Measurements from ENCODE around the gene CSNK1E. TPM values are rescaled to one million over a fixed set of nuclear protein-coding genes. Genes with fewer than 3 reads are reported as not detected.
"Not testable (repeated sequence)": the region's sequence is repeated elsewhere in the genome, so short reads cannot be mapped to it uniquely, and the experiment has no call there.

Gene CSNK1E
- total and polyA plus RNA-seq, 9 of the 15 experiments (the other 6 are each of a cell fraction or from before 2014, with no cell fraction given) = 2.7 to 70.0 (median 41.3) TPM

- BruUV-seq (replicated peaks); DNase-seq (ENCODE audit: extremely low read depth in 1 of 4, low spot score in 3 of 4); H3K9me1 ChIP-seq (ENCODE audit: control insufficient read depth, insufficient read depth, low read length); ATAC-seq; H3K79me2 ChIP-seq (ENCODE audit: control insufficient read depth, insufficient read depth, low read length); POLR2A ChIA-PET; H3K9me3 ChIP-seq (replicated peaks; ENCODE audit: control insufficient read depth, insufficient read depth, low read depth, low read length); H2AFZ ChIP-seq (ENCODE audit: low read depth, low read length); intact Hi-C loops (cut with micrococcal nuclease); H3K4me1 ChIP-seq (replicated peaks in 1 of 2; ENCODE audit: control insufficient read depth in 2 of 2, insufficient read depth in 2 of 2, low read length in 2 of 2); in situ Hi-C loops (cut with MboI); H4K20me1 ChIP-seq (replicated peaks; ENCODE audit: control insufficient read depth, insufficient read depth, low read length); H3K4me3 ChIP-seq; H3K36me3 ChIP-seq (ENCODE audit: control insufficient read depth, insufficient read depth, low read length); H3K9ac ChIP-seq (ENCODE audit: insufficient read depth in 1 of 2, low read depth in 2 of 2, low read length in 2 of 2); FAIRE-seq; H3K4me2 ChIP-seq (ENCODE audit: insufficient read depth, low read length); H3K27me3 ChIP-seq (ENCODE audit: control insufficient read depth in 2 of 2, insufficient read depth in 2 of 2, low read length in 2 of 2); CTCF ChIA-PET (ENCODE audit: low intra/inter-chr PET ratio); H3K27ac ChIP-seq (ENCODE audit: extremely low read depth, low read depth, low read length): not testable (repeated sequence)
- 94% methylated on average over 3 of the region's 3 CpGs for WGBS (ENCODE audit: insufficient coverage, low coverage, missing lambda C conversion rate)
These were observed 47.9 kb upstream of the CSNK1E start for GRCh38 chr22:38365174-38365573.

- H2AFZ ChIP-seq (ENCODE audit: low read depth, low read length); H3K36me3 ChIP-seq (ENCODE audit: control insufficient read depth, insufficient read depth, low read length); H3K9me1 ChIP-seq (ENCODE audit: control insufficient read depth, insufficient read depth, low read length); H3K27me3 ChIP-seq (ENCODE audit: control insufficient read depth in 2 of 2, insufficient read depth in 2 of 2, low read length in 2 of 2); CTCF ChIA-PET (ENCODE audit: low intra/inter-chr PET ratio); BruUV-seq (replicated peaks); H3K79me2 ChIP-seq (ENCODE audit: control insufficient read depth, insufficient read depth, low read length); H3K4me2 ChIP-seq (ENCODE audit: insufficient read depth, low read length); H3K4me3 ChIP-seq; H4K20me1 ChIP-seq (replicated peaks; ENCODE audit: control insufficient read depth, insufficient read depth, low read length); H3K27ac ChIP-seq (ENCODE audit: extremely low read depth, low read depth, low read length); H3K9ac ChIP-seq (ENCODE audit: insufficient read depth in 1 of 2, low read depth in 2 of 2, low read length in 2 of 2); FAIRE-seq; H3K4me1 ChIP-seq (replicated peaks in 1 of 2; ENCODE audit: control insufficient read depth in 2 of 2, insufficient read depth in 2 of 2, low read length in 2 of 2); H3K9me3 ChIP-seq (replicated peaks; ENCODE audit: control insufficient read depth, insufficient read depth, low read depth, low read length); POLR2A ChIA-PET; intact Hi-C loops (cut with micrococcal nuclease); DNase-seq (ENCODE audit: extremely low read depth in 1 of 4, low spot score in 3 of 4); ATAC-seq; in situ Hi-C loops (cut with MboI): not testable (repeated sequence)
- WGBS (ENCODE audit: insufficient coverage, low coverage, missing lambda C conversion rate) = 92% methylated on average over 2 of the region's 2 CpGs
- TF ChIP-seq PKNOX1 (IDR thresholded peaks at IDR 0.05) = peak; percentile 48; the same call in 1 of the 2 replicates
These were observed 43.3 kb upstream of the CSNK1E start for GRCh38 chr22:38360560-38360959.

GRCh38 chr22:38359817-38360216 is 42.6 kb upstream of the CSNK1E start:
- BruUV-seq (replicated peaks); H4K20me1 ChIP-seq (replicated peaks; ENCODE audit: control insufficient read depth, insufficient read depth, low read length); H3K4me1 ChIP-seq (replicated peaks in 1 of 2; ENCODE audit: control insufficient read depth in 2 of 2, insufficient read depth in 2 of 2, low read length in 2 of 2); DNase-seq (ENCODE audit: extremely low read depth in 1 of 4, low spot score in 3 of 4); FAIRE-seq; H3K9me1 ChIP-seq (ENCODE audit: control insufficient read depth, insufficient read depth, low read length); H3K79me2 ChIP-seq (ENCODE audit: control insufficient read depth, insufficient read depth, low read length); H3K9ac ChIP-seq (ENCODE audit: insufficient read depth in 1 of 2, low read depth in 2 of 2, low read length in 2 of 2); ATAC-seq; CTCF ChIA-PET (ENCODE audit: low intra/inter-chr PET ratio); H2AFZ ChIP-seq (ENCODE audit: low read depth, low read length); H3K9me3 ChIP-seq (replicated peaks; ENCODE audit: control insufficient read depth, insufficient read depth, low read depth, low read length); H3K36me3 ChIP-seq (ENCODE audit: control insufficient read depth, insufficient read depth, low read length); H3K4me2 ChIP-seq (ENCODE audit: insufficient read depth, low read length); H3K27ac ChIP-seq (ENCODE audit: extremely low read depth, low read depth, low read length); H3K27me3 ChIP-seq (ENCODE audit: control insufficient read depth in 2 of 2, insufficient read depth in 2 of 2, low read length in 2 of 2); H3K4me3 ChIP-seq; POLR2A ChIA-PET: not testable (repeated sequence)
- WGBS (ENCODE audit: insufficient coverage, low coverage, missing lambda C conversion rate) = no CpG with 5 or more reads among the region's 1 CpG
- in situ Hi-C loops (cut with MboI) = loop anchor here (10.0 kb wide), 1 partner anchor 295 kb away; no protein-coding TSS in a partner anchor
- intact Hi-C loops (cut with micrococcal nuclease) = loop anchor here (10.0 kb wide), 2 partner anchors 95 to 305 kb away; partner anchors contain the start of gene PICK1
